Suprapubic skin (tissue), 4 donors: ENCODE data around the gene PHACTR1. TPM values are rescaled to one million over a fixed set of nuclear protein-coding genes. Genes with fewer than 3 reads are reported as not detected.

Source experiments
- DNase-seq, 2 donors: peaks; one replicate each; pipeline ENCODE4 v3.0.0-alpha.2; 2019; ENCODE audit warnings: low spot score in 2 of 2
- H3K27ac ChIP-seq: fragments of 200-600 bp; sonication (generic); one replicate; pipeline ENCODE4 v1.5.1; 2019
- H3K27me3 ChIP-seq: fragments of 200-600 bp; sonication (generic); one replicate; pipeline ENCODE4 v1.5.1; 2019
- H3K36me3 ChIP-seq: fragments of 200-600 bp; sonication (generic); one replicate; pipeline ENCODE4 v1.5.1; 2019
- H3K4me1 ChIP-seq: fragments of 200-600 bp; sonication (generic); one replicate; pipeline ENCODE4 v1.5.1; 2019
- H3K4me3 ChIP-seq: fragments of 200-600 bp; sonication (generic); one replicate; pipeline ENCODE4 v1.5.1; 2019; ENCODE audit warnings: mild to moderate bottlenecking
- H3K9me3 ChIP-seq: fragments of 200-600 bp; sonication (generic); one replicate; pipeline ENCODE4 v1.5.1; 2019
- EP300 ChIP-seq: sonication (generic); formaldehyde crosslinking; IDR thresholded peaks from one replicate; pipeline ENCODE4 v1.6.1; 2017; ENCODE audit warnings: antibody characterized with exemption
- POLR2A ChIP-seq, 2 donors: fragments of 450-650 bp; IDR thresholded peaks; one replicate each; pipeline ENCODE4 v1.6.1; 2017; ENCODE audit warnings: antibody characterized with exemption in 2 of 2, mild to moderate bottlenecking in 2 of 2, moderate library complexity in 2 of 2
- POLR2AphosphoS5 ChIP-seq, 3 donors: sonication (generic); formaldehyde crosslinking; IDR thresholded peaks; one replicate each; pipeline ENCODE4 v1.6.1; 2017; ENCODE audit warnings: antibody characterized with exemption in 3 of 3
- WGBS: methylation state at CpG from one replicate; pipeline ENCODE4 v1.1.5; 2018; 5-methylcytosine and 5-hydroxymethylcytosine counted together
- total RNA-seq, 4 donors: library from RNA; depleted of rRNA; stranded (reverse); fragments of >200 nt; gene quantifications; one replicate each; pipeline ENCODE4 v1.1.0, GENCODE V29; 2016
- TF ChIP-seq, protein P1 (sequence below), 2 donors: fragments of 200-600 bp in 1 of 2; fragments of 450-650 bp in 1 of 2; sonication (generic) in 1 of 2; IDR thresholded peaks; one replicate each; pipeline ENCODE4 v1.5.1; 2016 to 2019; ENCODE audit warnings: antibody characterized with exemption in 2 of 2, mild to moderate bottlenecking in 1 of 2, moderate library complexity in 1 of 2

PHACTR1 gene
- total RNA-seq, 4 donors from 2014 or later: 4.0 to 8.2 (median 6.4) TPM

- H3K4me1 ChIP-seq: no peaks in the 10 kb centered on the region
- H3K27me3 ChIP-seq: no peaks in the 10 kb centered on the region
- peaks cover 26% of the 10 kb centered on the region for H3K36me3 ChIP-seq
- WGBS: 87% methylated on average over 2 of the region's 2 CpGs
- H3K4me3 ChIP-seq: no peak overlapping the region
- DNase-seq: no peak
- peaks cover 4% of the 10 kb centered on the region for H3K9me3 ChIP-seq
- no peak overlapping the region for H3K27ac ChIP-seq
- TF ChIP-seq, protein P1, sequence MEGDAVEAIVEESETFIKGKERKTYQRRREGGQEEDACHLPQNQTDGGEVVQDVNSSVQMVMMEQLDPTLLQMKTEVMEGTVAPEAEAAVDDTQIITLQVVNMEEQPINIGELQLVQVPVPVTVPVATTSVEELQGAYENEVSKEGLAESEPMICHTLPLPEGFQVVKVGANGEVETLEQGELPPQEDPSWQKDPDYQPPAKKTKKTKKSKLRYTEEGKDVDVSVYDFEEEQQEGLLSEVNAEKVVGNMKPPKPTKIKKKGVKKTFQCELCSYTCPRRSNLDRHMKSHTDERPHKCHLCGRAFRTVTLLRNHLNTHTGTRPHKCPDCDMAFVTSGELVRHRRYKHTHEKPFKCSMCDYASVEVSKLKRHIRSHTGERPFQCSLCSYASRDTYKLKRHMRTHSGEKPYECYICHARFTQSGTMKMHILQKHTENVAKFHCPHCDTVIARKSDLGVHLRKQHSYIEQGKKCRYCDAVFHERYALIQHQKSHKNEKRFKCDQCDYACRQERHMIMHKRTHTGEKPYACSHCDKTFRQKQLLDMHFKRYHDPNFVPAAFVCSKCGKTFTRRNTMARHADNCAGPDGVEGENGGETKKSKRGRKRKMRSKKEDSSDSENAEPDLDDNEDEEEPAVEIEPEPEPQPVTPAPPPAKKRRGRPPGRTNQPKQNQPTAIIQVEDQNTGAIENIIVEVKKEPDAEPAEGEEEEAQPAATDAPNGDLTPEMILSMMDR (IDR thresholded peaks at IDR 0.05): no peak
- TF ChIP-seq EP300 (no peak), POLR2A (IDR thresholded peaks at IDR 0.05) (no peak), POLR2AphosphoS5 (IDR thresholded peaks at IDR 0.05) (no peak)
These were observed 569.1 kb downstream of the PHACTR1 start for GRCh38 chr6:13285705-13286104.

DNA sequence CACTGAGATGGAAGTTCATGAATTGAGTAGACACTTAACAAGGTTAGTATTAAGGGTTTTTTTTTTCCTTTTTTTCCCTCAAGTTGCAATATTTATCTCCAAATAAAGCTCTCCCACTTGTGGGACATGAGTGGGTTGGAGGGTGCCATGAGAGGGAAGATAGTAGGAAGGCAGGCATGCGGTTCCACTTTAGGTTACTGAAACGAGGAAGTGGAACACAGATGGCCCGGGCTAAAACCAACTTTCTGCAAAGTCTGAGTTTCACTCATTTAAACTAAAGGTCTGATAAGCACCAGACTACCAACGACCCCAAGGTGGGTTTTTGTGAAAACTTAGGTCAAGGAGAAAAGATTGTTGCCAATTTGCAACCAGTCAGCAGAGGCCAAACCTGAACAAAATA is 569.6 kb downstream of the PHACTR1 start:
- DNase-seq: no peak

DNA sequence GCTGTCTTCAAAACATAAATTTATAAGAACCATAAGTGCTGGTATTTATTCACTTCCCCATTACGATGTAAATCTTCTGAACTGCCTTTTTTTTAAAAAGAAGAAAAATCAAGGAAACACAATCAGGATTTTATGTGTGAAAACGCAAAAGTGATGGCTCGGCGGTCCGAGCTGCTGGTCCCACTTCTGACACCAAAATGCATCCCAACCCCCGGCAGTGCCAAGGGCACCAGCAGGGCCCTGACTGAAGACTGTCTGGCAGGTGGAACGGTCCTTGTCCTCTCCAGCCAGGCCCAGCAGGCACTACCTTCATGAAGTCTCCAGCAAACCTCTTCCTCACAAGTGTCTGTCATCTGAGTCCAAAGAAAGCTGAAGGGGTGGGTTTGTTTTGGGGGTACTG is 570.5 kb downstream of the PHACTR1 start:
- TF ChIP-seq, protein P1 (IDR thresholded peaks at IDR 0.05): no peak
- TF ChIP-seq POLR2A (IDR thresholded peaks at IDR 0.05) (no peak), EP300 (no peak), POLR2AphosphoS5 (IDR thresholded peaks at IDR 0.05) (no peak)

More for the DNA sequence above, 569.6 kb downstream of the PHACTR1 start:
- WGBS: 73% methylated on average over 4 of the region's 4 CpGs
- Histone ChIP-seq H3K27me3 (no peaks in the 10 kb centered on the region), H3K4me3 (no peak overlapping the region), H3K27ac (no peak overlapping the region), H3K9me3 (peaks cover 4% of the 10 kb centered on the region), H3K4me1 (no peaks in the 10 kb centered on the region), H3K36me3 (peaks cover 26% of the 10 kb centered on the region)
- TF ChIP-seq EP300: no peak
- TF ChIP-seq, protein P1 (IDR thresholded peaks at IDR 0.05): no peak

DNA sequence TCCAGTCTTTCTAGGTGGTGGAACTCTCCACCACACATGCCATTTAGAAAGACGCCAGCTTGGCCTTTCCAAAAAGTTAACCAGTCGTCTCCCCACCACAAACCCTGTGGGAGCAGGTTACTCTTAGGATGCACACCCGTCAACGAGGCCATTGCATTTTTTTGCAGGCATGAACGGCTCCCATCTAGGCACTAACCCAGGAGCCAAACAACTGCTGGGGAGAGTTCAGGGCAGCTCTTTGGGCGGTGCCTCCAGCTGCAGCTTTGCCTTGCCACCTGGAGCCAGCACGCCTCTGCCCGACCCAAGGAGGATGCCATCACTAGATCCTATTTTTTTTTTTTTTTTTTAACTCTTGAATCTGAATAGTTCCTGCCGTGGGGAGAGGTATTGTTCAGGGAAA is 571.9 kb downstream of the PHACTR1 start:
- peaks cover 4% of the 10 kb centered on the region for H3K9me3 ChIP-seq
- no peak for TF ChIP-seq POLR2A (IDR thresholded peaks at IDR 0.05)
- TF ChIP-seq, protein P1 (IDR thresholded peaks at IDR 0.05): no peak
- no peak for TF ChIP-seq POLR2AphosphoS5 (IDR thresholded peaks at IDR 0.05)
- no peak for TF ChIP-seq EP300
- H3K36me3 ChIP-seq: peaks cover 31% of the 10 kb centered on the region

More for the DNA sequence above, 570.5 kb downstream of the PHACTR1 start:
- Histone ChIP-seq H3K27ac (no peak overlapping the region), H3K27me3 (no peaks in the 10 kb centered on the region), H3K36me3 (peaks cover 29% of the 10 kb centered on the region), H3K4me3 (no peak overlapping the region), H3K9me3 (peaks cover 4% of the 10 kb centered on the region), H3K4me1 (no peaks in the 10 kb centered on the region)
- 93% methylated on average over 7 of the region's 7 CpGs for WGBS
- peak in 1 of 2 donors; percentile 55 for DNase-seq

DNA sequence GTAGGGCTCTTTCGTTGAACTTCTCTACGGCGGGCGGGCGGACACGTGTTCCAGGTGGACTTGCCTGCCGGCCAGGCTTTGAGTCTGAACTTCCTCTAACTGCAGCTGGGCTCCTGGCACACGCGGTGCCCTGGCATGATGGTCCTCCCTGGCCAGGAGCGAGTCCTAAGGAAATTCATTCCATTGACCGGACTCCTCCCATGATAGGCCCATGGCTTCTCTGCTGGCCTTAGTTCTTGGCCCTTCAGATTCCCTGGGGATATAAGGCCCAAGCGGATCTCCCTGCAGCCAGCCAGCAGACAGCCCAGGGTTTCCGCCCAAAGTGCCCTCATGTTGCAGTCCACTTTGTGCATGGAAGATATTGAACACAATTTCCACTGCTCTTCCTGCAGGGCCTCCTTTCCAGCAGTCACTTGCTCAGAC is 572.4 kb downstream of the PHACTR1 start:
- Histone ChIP-seq H3K27ac (no peak overlapping the region), H3K4me1 (no peaks in the 10 kb centered on the region), H3K27me3 (no peaks in the 10 kb centered on the region), H3K36me3 (peaks cover 33% of the 10 kb centered on the region), H3K4me3 (no peak overlapping the region), H3K9me3 (peaks cover 4% of the 10 kb centered on the region)
- 87% methylated on average over 13 of the region's 13 CpGs for WGBS
- peak in 1 of 2 donors; percentile 30 for DNase-seq
- TF ChIP-seq POLR2A (IDR thresholded peaks at IDR 0.05) (no peak), EP300 (no peak), POLR2AphosphoS5 (IDR thresholded peaks at IDR 0.05) (no peak)
- TF ChIP-seq, protein P1 (IDR thresholded peaks at IDR 0.05): no peak

More for the DNA sequence above, 571.9 kb downstream of the PHACTR1 start:
- peak; percentile 24 to 28 for DNase-seq
- H3K4me3 ChIP-seq: no peak overlapping the region
- WGBS: 75% methylated on average over 9 of the region's 9 CpGs
- H3K4me1 ChIP-seq: no peaks in the 10 kb centered on the region
- no peaks in the 10 kb centered on the region for H3K27me3 ChIP-seq
- H3K27ac ChIP-seq: no peak overlapping the region
